Mesenchymal stem cell (in vitro differentiated cells and primary cell): Measurements from ENCODE around the gene RAB1B.

Source experiments
- DNase-seq: peaks from one replicate; pipeline ENCODE4 v3.0.0-alpha.2; 2013
- H2AFZ ChIP-seq: one replicate; pipeline ENCODE4 v1.6.1; 2013; ENCODE audit warnings: low read depth, mild to moderate bottlenecking, control low read depth, inconsistent platforms, low read length, moderate library complexity
- H2AK5ac ChIP-seq: 2 replicates; pipeline ENCODE4 v1.6.1; 2013; ENCODE audit warnings: low read length, moderate library complexity, mild to moderate bottlenecking, inconsistent platforms; ENCODE audit not compliant: severe bottlenecking
- H2BK120ac ChIP-seq: one replicate; pipeline ENCODE4 v1.6.1; 2013; ENCODE audit warnings: low read depth, mild to moderate bottlenecking, inconsistent platforms, low read length, moderate library complexity
- H2BK12ac ChIP-seq, 2 experiments: one replicate each; pipeline ENCODE4 v1.6.1; 2013; ENCODE audit warnings: inconsistent platforms in 2 of 2, low read length in 2 of 2, mild to moderate bottlenecking in 2 of 2, moderate library complexity in 2 of 2, control low read depth in 1 of 2
- H2BK15ac ChIP-seq: one replicate; pipeline ENCODE4 v1.6.1; 2013; ENCODE audit warnings: mild to moderate bottlenecking, low read depth, inconsistent platforms; ENCODE audit not compliant: poor library complexity, severe bottlenecking
- H2BK5ac ChIP-seq: 2 replicates; pipeline ENCODE4 v1.6.1; 2013; ENCODE audit warnings: low read depth, mild to moderate bottlenecking, low read length, control low read depth, inconsistent platforms; ENCODE audit not compliant: poor library complexity, severe bottlenecking
- H3K14ac ChIP-seq, 2 experiments: one replicate each; pipeline ENCODE4 v1.6.1; 2013; ENCODE audit warnings: inconsistent platforms in 2 of 2, low read length in 2 of 2, control low read depth in 1 of 2, mild to moderate bottlenecking in 1 of 2, moderate library complexity in 1 of 2
- H3K18ac ChIP-seq, 2 experiments: one replicate each; pipeline ENCODE4 v1.6.1; 2013; ENCODE audit warnings: inconsistent platforms in 2 of 2, low read length in 2 of 2, control low read depth in 1 of 2, low read depth in 1 of 2, mild to moderate bottlenecking in 1 of 2
- H3K23ac ChIP-seq, 2 experiments: one replicate each; pipeline ENCODE4 v1.6.1; 2013; ENCODE audit warnings: inconsistent platforms in 2 of 2, low read length in 2 of 2, mild to moderate bottlenecking in 2 of 2, moderate library complexity in 2 of 2, control low read depth in 1 of 2
- H3K27ac ChIP-seq: 2 replicates; pipeline ENCODE4 v1.5.1; 2013; ENCODE audit warnings: mild to moderate bottlenecking, moderate library complexity, low read length, control low read depth, inconsistent platforms; ENCODE audit not compliant: poor library complexity, severe bottlenecking
- H3K27me3 ChIP-seq, 2 experiments: 2 replicates each; pipeline versions ENCODE4 v1.6.1 to v1.7.0; 2013; ENCODE audit warnings: low read length in 2 of 2, mild to moderate bottlenecking in 2 of 2, moderate library complexity in 2 of 2, control low read depth in 1 of 2, inconsistent platforms in 1 of 2; ENCODE audit not compliant: control insufficient read depth in 1 of 2, insufficient read depth in 1 of 2
- H3K36me3 ChIP-seq, 2 experiments: 2 replicates each; pipeline versions ENCODE4 v1.6.1 to v1.7.0; 2013; ENCODE audit warnings: low read length in 2 of 2, control low read depth in 1 of 2, inconsistent platforms in 1 of 2, low read depth in 1 of 2, mild to moderate bottlenecking in 1 of 2; ENCODE audit not compliant: insufficient read depth in 2 of 2, control insufficient read depth in 1 of 2
- H3K4ac ChIP-seq, 2 experiments: one replicate each; pipeline ENCODE4 v1.6.1; 2013; ENCODE audit warnings: inconsistent platforms in 2 of 2, low read length in 2 of 2, mild to moderate bottlenecking in 2 of 2, moderate library complexity in 2 of 2, control low read depth in 1 of 2, low read depth in 1 of 2
- H3K4me1 ChIP-seq: 2 replicates; pipeline ENCODE4 v1.6.1; 2013; ENCODE audit warnings: low read depth, low read length, control low read depth; ENCODE audit not compliant: control insufficient read depth, insufficient read depth
- H3K4me2 ChIP-seq: 2 replicates; pipeline ENCODE4 v1.6.1; 2013; ENCODE audit warnings: low read length, mild to moderate bottlenecking, inconsistent platforms; ENCODE audit not compliant: poor library complexity, severe bottlenecking
- H3K4me3 ChIP-seq, 2 experiments: 2 replicates each; pipeline versions ENCODE4 v1.5.1 to v1.7.0; 2013; ENCODE audit warnings: low read length in 2 of 2, mild to moderate bottlenecking in 2 of 2, control low read depth in 1 of 2, low read depth in 1 of 2; ENCODE audit not compliant: insufficient read depth in 1 of 2
- H3K79me1 ChIP-seq: replicated peaks from 2 replicates; pipeline ENCODE4 v1.6.1; 2013; ENCODE audit warnings: mild to moderate bottlenecking, control low read depth, low read length, inconsistent platforms; ENCODE audit not compliant: poor library complexity, severe bottlenecking
- H3K9ac ChIP-seq: 2 replicates; pipeline ENCODE4 v1.7.0; 2013; ENCODE audit warnings: mild to moderate bottlenecking, low read length, moderate library complexity
- H3K9me3 ChIP-seq: 2 replicates; pipeline ENCODE4 v1.7.0; 2013; ENCODE audit warnings: mild to moderate bottlenecking, low read length; ENCODE audit not compliant: control insufficient read depth
- H4K8ac ChIP-seq: one replicate; pipeline ENCODE4 v1.6.1; 2013; ENCODE audit warnings: inconsistent platforms, mild to moderate bottlenecking, low read length, moderate library complexity
- H4K91ac ChIP-seq: one replicate; pipeline ENCODE4 v1.6.1; 2013; ENCODE audit warnings: mild to moderate bottlenecking, low read length, inconsistent platforms
- WGBS: methylation state at CpG from one replicate; pipeline ENCODE4 v1.1.7; 2013; ENCODE audit warnings: mixed read lengths; 5-methylcytosine and 5-hydroxymethylcytosine counted together

Gene RAB1B

DNA sequence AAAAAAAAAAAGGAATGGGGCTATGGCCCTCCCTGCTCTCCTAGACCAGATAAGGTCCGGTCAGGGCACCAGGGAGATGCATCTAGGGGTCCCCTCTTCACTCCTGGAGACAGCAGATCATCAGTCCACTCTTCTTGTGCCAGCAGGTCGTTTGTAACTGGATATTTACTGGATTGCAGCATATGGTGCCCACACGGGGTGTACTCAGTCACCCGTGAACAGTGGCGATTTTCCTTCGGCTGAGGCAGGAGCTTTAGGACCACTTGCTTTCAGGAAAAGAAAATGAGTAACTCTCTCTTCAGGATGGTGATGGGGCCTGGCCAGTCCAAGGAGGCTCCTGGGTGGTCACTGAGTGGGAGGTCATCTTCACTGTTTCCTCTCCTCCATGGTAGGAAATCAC, 38.3 kb upstream of the RAB1B start:
- no peak overlapping the region for H3K4ac ChIP-seq
- no peaks in the 10 kb centered on the region for H3K9me3 ChIP-seq
- peaks cover 7% of the 10 kb centered on the region for H3K4me1 ChIP-seq
- no peak overlapping the region for H3K4me2 ChIP-seq
- H3K4me3 ChIP-seq = no peak overlapping the region
- H3K9ac ChIP-seq = no peak overlapping the region
- H2BK5ac ChIP-seq = no peak overlapping the region
- H3K36me3 ChIP-seq = peaks cover 69 to 70% of the 10 kb centered on the region in 2 experiments
- no peak overlapping the region for H3K27ac ChIP-seq
- H3K18ac ChIP-seq = no peak overlapping the region
- H3K23ac ChIP-seq = no peak overlapping the region
- WGBS = 91% methylated on average over 6 of the region's 6 CpGs
- no peak overlapping the region for H4K91ac ChIP-seq
- H2AK5ac ChIP-seq = no peak overlapping the region
- H3K79me1 ChIP-seq = no peaks in the 10 kb centered on the region
- no peaks in the 10 kb centered on the region for H3K27me3 ChIP-seq
- no peak overlapping the region for H2AFZ ChIP-seq
- H3K14ac ChIP-seq = no peak overlapping the region
- no peak overlapping the region for H2BK15ac ChIP-seq
- DNase-seq = no peak
- H2BK120ac ChIP-seq = no peak overlapping the region
- H4K8ac ChIP-seq = no peak overlapping the region
- H2BK12ac ChIP-seq = no peak overlapping the region

DNA sequence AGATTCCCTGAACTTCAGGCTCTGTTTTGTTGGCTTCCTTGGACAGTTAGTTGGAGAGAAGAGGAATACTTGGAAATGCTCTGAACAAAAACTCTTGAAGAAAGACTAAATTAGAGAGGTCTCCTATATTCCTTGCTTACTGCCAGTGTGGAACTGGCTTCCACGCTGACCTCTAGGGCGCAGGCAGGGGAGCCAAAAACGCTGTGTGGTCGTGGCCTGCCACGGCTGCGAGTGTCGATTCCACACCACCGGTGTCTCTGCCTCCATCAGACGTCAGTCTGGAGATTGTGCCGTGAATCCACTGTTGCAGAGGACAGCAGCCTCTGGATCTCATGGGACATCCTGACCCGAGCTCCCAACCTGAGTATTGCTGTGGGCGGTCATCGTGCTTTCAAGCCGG, 37.5 kb upstream of the RAB1B start:
- Histone ChIP-seq H2BK5ac (no peak overlapping the region), H3K14ac (no peak overlapping the region), H4K91ac (no peak overlapping the region), H3K27ac (no peak overlapping the region), H3K18ac (no peak overlapping the region), H3K4me3 (no peak overlapping the region), H2BK15ac (no peak overlapping the region), H2AK5ac (no peak overlapping the region), H3K36me3 (peaks cover 74 to 75% of the 10 kb centered on the region in 2 experiments), H3K4me2 (no peak overlapping the region), H4K8ac (no peak overlapping the region), H2BK12ac (no peak overlapping the region), H3K4me1 (peaks cover 7% of the 10 kb centered on the region), H2AFZ (no peak overlapping the region), H3K4ac (no peak overlapping the region), H3K79me1 (no peaks in the 10 kb centered on the region), H3K9ac (no peak overlapping the region), H3K9me3 (no peaks in the 10 kb centered on the region), H3K27me3 (no peaks in the 10 kb centered on the region), H2BK120ac (no peak overlapping the region), H3K23ac (no peak overlapping the region)
- 99% methylated on average over 14 of the region's 14 CpGs for WGBS
- DNase-seq = no peak

DNA sequence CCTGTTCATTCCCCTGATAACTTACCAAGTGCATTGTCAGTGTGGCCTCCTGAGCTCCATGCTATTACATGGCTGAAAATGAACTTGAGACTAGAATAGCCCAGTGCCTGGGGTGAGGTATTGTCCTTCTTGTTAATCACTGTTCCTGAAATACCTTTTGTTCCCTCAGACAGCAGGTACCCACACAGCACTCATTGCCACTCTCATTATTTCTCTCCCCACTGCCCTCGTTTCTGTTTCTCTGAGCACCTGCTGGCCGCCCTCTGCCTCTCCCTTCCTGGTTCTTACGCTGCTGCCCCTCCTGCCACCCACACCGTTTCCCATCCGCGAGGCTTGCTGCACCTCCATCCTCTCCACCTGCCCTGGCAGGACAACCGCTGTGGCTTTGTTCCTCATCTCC, 36.9 kb upstream of the RAB1B start:
- H2BK5ac ChIP-seq = no peak overlapping the region

DNA sequence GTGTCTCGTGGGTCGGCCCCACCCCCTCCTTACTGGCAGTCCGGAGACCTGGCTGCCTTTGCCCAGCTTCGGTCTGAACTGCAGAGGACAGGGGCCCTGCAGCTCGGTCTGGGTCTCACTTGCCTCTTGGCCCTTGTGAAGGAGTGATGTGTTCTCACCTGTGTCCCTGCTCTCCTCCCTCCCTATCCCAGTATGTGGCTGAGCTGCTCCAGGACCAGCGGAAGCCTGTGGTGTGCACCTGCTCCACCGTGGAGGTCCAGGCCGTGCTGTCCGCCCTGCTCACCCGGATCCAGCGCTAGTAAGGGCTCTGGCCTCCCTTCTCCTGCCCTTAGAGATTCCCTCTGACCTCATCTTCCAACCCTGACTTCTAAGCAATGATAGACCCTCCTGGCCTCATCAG, 35.7 kb upstream of the RAB1B start:
- Histone ChIP-seq H4K91ac (no peak overlapping the region), H4K8ac (no peak overlapping the region), H3K9me3 (no peaks in the 10 kb centered on the region), H3K27ac (no peak overlapping the region), H3K27me3 (no peaks in the 10 kb centered on the region), H3K9ac (no peak overlapping the region), H2AFZ (no peak overlapping the region), H2AK5ac (no peak overlapping the region), H3K79me1 (no peaks in the 10 kb centered on the region), H3K18ac (no peak overlapping the region), H2BK5ac (no peak overlapping the region), H3K4me3 (no peak overlapping the region), H3K4me2 (no peak overlapping the region), H2BK120ac (no peak overlapping the region), H2BK12ac (no peak overlapping the region), H3K4me1 (peaks cover 5% of the 10 kb centered on the region), H3K23ac (no peak overlapping the region), H2BK15ac (no peak overlapping the region), H3K14ac (no peak overlapping the region), H3K4ac (no peak overlapping the region), H3K36me3 (peaks cover 80 to 82% of the 10 kb centered on the region in 2 experiments)
- no peak for DNase-seq
- 93% methylated on average over 11 of the region's 11 CpGs for WGBS

More for the DNA sequence above, 36.9 kb upstream of the RAB1B start:
- H2BK12ac ChIP-seq = no peak overlapping the region
- no peak overlapping the region for H3K4ac ChIP-seq
- no peak overlapping the region for H2BK120ac ChIP-seq
- no peak for DNase-seq
- peaks cover 5% of the 10 kb centered on the region for H3K4me1 ChIP-seq
- no peak overlapping the region for H2AFZ ChIP-seq
- no peak overlapping the region for H3K18ac ChIP-seq
- H2AK5ac ChIP-seq = no peak overlapping the region
- peaks cover 76 to 80% of the 10 kb centered on the region in 2 experiments for H3K36me3 ChIP-seq
- no peak overlapping the region for H4K91ac ChIP-seq
- H3K27me3 ChIP-seq = no peaks in the 10 kb centered on the region
- H2BK15ac ChIP-seq = no peak overlapping the region
- no peak overlapping the region for H3K14ac ChIP-seq
- no peak overlapping the region for H3K4me3 ChIP-seq
- H3K23ac ChIP-seq = no peak overlapping the region
- H3K27ac ChIP-seq = no peak overlapping the region
- no peaks in the 10 kb centered on the region for H3K9me3 ChIP-seq
- H3K79me1 ChIP-seq = no peaks in the 10 kb centered on the region
- WGBS = 97% methylated on average over 7 of the region's 7 CpGs
- no peak overlapping the region for H3K4me2 ChIP-seq
- H3K9ac ChIP-seq = no peak overlapping the region
- H4K8ac ChIP-seq = no peak overlapping the region
